Neural crest cell (in vitro differentiated cells): Measurements from ENCODE around the gene TEN1. TPM values are rescaled to one million over a fixed set of nuclear protein-coding genes. Genes with fewer than 3 reads are reported as not detected.

ENCODE experiments used
- DNase-seq: peaks from one replicate; pipeline ENCODE4 v3.0.0; 2021; ENCODE audit warnings: low read depth, mixed read lengths, low spot score
- H3K27ac Mint-ChIP-seq: one replicate; pipeline ENCODE4 v1.8.0; 2021; ENCODE audit warnings: mild to moderate bottlenecking, mixed read lengths; ENCODE audit not compliant: unreplicated experiment
- H3K27me3 Mint-ChIP-seq: 2 replicates; pipeline ENCODE4 v1.8.0; 2021; ENCODE audit warnings: low read depth, mild to moderate bottlenecking, mixed read lengths
- H3K36me3 Mint-ChIP-seq: 2 replicates; pipeline ENCODE4 v1.8.0; 2021; ENCODE audit warnings: low read depth, mild to moderate bottlenecking, mixed read lengths
- H3K4me1 Mint-ChIP-seq: 2 replicates; pipeline ENCODE4 v1.8.0; 2021; ENCODE audit warnings: mixed read lengths
- H3K4me3 Mint-ChIP-seq: one replicate; pipeline ENCODE4 v1.8.0; 2021; ENCODE audit warnings: mild to moderate bottlenecking, mixed read lengths
- H3K9me3 Mint-ChIP-seq: 2 replicates; pipeline ENCODE4 v1.8.0; 2021; ENCODE audit warnings: mixed read lengths
- total RNA-seq: library from RNA; stranded (reverse); gene quantifications from 2 replicates; pipeline ENCODE4 v1.2.1, GENCODE V29; 2021
- TF ChIP-seq, protein P1 (sequence below): fragments of 200-600 bp; sonication (generic); conservative IDR thresholded peaks from 2 replicates; pipeline ENCODE4 v1.5.0; 2021; ENCODE audit warnings: antibody characterized with exemption, mild to moderate bottlenecking

Gene TEN1
- total RNA-seq, 1 donor from 2014 or later: 10.1 TPM

DNA sequence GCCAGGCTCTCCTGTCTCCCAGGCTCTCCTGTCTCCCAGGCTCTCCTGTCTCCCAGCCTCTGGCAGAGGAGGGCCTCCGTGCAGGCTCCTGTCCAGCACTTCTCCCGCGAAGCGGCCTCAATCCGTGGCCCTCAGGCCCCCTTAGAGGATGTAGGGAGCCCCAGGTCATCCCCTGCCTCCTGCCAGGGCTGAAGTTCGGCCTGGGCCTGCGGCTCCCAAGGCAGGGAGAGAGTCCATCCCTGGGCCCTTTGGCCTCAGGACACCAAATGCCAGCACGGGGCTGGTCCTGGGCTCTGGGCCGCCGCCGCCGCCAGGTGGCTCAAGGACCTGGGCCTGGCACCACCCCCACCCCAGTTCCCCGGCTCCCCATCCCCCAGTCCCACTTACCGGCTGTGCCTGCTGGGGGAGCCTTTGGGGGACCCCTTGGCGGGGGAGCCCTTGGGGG is 47.7 kb downstream of the TEN1 start:
- no peak overlapping the region for H3K27ac Mint-ChIP-seq
- H3K4me1 Mint-ChIP-seq: peaks cover 14% of the 10 kb centered on the region
- no peaks in the 10 kb centered on the region for H3K9me3 Mint-ChIP-seq
- TF ChIP-seq, protein P1, sequence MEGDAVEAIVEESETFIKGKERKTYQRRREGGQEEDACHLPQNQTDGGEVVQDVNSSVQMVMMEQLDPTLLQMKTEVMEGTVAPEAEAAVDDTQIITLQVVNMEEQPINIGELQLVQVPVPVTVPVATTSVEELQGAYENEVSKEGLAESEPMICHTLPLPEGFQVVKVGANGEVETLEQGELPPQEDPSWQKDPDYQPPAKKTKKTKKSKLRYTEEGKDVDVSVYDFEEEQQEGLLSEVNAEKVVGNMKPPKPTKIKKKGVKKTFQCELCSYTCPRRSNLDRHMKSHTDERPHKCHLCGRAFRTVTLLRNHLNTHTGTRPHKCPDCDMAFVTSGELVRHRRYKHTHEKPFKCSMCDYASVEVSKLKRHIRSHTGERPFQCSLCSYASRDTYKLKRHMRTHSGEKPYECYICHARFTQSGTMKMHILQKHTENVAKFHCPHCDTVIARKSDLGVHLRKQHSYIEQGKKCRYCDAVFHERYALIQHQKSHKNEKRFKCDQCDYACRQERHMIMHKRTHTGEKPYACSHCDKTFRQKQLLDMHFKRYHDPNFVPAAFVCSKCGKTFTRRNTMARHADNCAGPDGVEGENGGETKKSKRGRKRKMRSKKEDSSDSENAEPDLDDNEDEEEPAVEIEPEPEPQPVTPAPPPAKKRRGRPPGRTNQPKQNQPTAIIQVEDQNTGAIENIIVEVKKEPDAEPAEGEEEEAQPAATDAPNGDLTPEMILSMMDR: no peak
- H3K4me3 Mint-ChIP-seq: no peak overlapping the region
- DNase-seq: no peak
- no peaks in the 10 kb centered on the region for H3K27me3 Mint-ChIP-seq
- H3K36me3 Mint-ChIP-seq: no peaks in the 10 kb centered on the region

DNA sequence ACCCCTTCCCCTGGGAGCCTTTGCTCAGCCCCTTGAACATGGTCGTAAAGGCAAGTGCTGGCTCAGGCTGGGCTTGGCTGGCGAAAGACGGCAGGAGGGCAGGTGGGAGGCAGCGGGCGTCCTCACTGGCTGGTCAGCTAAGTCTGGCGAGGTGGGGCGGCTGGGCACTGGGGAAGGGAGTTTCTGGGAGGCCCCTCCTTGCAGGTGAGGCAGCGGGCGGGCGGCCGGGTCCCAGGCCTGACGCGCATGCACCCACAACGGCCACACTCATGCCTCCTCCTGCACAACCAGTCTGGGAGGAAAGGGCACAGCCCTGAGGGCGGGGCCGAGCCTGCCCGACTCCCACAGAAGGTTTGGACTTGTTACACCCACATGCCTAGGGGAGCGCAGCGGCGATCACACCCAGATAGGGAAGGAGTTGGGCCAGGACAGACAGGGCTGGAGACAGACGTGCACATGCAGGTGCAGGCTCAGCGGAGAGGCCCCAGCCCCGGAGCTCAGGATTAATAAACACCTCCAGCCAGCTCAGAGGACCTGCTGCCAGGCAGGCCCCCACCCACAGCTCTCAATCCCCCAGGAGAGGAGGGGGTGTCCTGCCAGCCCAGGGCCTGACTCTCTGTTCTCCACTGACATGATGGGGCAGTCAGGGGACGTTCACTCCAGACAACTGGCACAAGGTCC is 48.3 kb downstream of the TEN1 start, which contains the start of gene EVPL:
Gene EVPL, minus strand, starts transcription at position 148 of the 681 bp plus-strand sequence. Its CDS starts 108 bp downstream, at position 40.
- H3K27ac Mint-ChIP-seq: no peak within 1 kb of the TSS
- DNase-seq: no peak
- H3K36me3 Mint-ChIP-seq: no peaks in the 10 kb centered on the region
- no peaks in the 10 kb centered on the region for H3K27me3 Mint-ChIP-seq
- TF ChIP-seq, protein P1: no peak
- H3K4me1 Mint-ChIP-seq: peaks cover 14% of the 10 kb centered on the region
- H3K9me3 Mint-ChIP-seq: no peaks in the 10 kb centered on the region
- no peak within 1 kb of the TSS for H3K4me3 Mint-ChIP-seq

DNA sequence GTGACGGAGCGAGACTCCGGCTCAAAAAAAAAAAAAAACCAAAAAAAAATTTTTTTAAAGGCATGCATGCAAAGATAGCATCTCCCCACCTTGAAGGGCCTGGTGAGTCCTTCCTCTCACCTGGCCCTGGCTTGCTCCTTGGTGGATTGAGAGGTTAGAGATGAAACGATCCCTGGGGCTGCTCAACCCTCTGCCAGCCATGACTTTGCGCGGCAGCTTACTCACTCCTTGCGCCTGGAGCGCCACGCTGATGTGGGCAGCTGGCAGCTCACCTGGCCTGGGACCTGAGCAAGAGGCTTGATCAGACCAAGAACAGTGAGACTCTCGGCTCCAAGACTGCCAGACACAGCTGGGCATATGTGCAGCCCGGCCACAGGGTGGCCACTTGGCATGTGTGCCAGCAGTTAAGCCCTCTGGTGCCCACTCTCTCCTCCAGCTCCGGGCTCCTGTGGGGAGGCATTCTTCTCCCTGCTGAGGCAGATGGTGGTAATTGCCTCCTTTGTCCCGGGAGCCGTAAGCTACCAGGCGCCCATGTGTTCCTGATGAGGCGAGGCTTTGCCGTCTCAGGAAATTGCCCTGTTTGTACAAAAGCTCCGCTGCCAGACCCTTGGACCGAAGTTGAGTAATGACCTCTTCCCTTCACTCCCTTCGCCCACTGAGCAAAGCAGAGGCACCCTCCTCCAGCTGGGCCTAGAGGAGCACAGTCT is 53.2 kb downstream of the TEN1 start:
- no peaks in the 10 kb centered on the region for H3K36me3 Mint-ChIP-seq
- H3K9me3 Mint-ChIP-seq: no peaks in the 10 kb centered on the region
- TF ChIP-seq, protein P1: no peak
- no peak overlapping the region for H3K27ac Mint-ChIP-seq
- peaks cover 14% of the 10 kb centered on the region for H3K4me1 Mint-ChIP-seq
- no peaks in the 10 kb centered on the region for H3K27me3 Mint-ChIP-seq
- DNase-seq: no peak
- no peak overlapping the region for H3K4me3 Mint-ChIP-seq

DNA sequence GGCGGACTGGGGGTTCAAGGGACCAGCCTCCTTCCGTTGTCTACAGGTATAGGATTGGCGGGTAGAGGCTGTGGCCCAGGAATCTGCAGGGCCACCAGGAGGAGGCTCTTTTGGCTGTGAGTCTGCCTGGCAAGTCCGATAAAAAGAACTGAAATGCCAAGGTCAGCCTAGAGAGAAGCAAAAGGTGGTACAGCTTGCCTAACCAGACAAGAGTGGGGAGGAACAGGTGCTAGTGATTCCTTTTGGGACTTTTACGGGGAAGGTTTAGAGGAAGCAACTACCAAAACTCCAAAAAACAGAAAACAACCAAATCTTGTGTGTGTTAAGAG is 53.7 kb downstream of the TEN1 start:
- no peak for DNase-seq
- no peak overlapping the region for H3K27ac Mint-ChIP-seq
- TF ChIP-seq, protein P1: no peak
- H3K4me3 Mint-ChIP-seq: no peak overlapping the region
- peaks cover 14% of the 10 kb centered on the region for H3K4me1 Mint-ChIP-seq
- H3K9me3 Mint-ChIP-seq: no peaks in the 10 kb centered on the region
- no peaks in the 10 kb centered on the region for H3K27me3 Mint-ChIP-seq
- no peaks in the 10 kb centered on the region for H3K36me3 Mint-ChIP-seq

DNA sequence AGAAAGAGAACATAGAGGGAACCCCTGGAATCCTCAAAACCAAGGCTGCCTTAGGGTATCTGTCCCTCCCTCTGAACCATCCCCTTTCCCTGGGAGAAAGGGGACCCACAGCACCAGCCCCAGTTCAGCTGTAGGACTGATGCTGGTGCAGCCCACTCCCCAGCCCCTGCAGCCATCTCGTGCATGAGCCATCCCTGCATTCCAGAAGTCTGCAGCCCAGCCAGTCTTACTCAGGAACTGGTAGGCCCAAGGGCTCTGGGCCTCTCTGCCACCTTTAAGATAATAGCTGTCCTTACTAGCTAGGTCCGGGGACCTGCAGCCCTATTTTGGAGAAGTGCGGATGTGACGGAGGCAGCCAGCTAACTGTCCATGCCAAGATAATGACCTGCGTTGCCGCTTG is 54.1 kb downstream of the TEN1 start:
- peaks cover 14% of the 10 kb centered on the region for H3K4me1 Mint-ChIP-seq
- H3K27ac Mint-ChIP-seq: no peak overlapping the region
- no peaks in the 10 kb centered on the region for H3K9me3 Mint-ChIP-seq
- H3K36me3 Mint-ChIP-seq: peaks cover 2% of the 10 kb centered on the region
- no peak for DNase-seq
- TF ChIP-seq, protein P1: no peak
- H3K27me3 Mint-ChIP-seq: no peaks in the 10 kb centered on the region
- no peak overlapping the region for H3K4me3 Mint-ChIP-seq
